Measurements from ENCODE around the gene IFNL2.
"Not testable (repeated sequence)": the region's sequence is repeated elsewhere in the genome, so short reads cannot be mapped to it uniquely, and the experiment has no call there.

DNA sequence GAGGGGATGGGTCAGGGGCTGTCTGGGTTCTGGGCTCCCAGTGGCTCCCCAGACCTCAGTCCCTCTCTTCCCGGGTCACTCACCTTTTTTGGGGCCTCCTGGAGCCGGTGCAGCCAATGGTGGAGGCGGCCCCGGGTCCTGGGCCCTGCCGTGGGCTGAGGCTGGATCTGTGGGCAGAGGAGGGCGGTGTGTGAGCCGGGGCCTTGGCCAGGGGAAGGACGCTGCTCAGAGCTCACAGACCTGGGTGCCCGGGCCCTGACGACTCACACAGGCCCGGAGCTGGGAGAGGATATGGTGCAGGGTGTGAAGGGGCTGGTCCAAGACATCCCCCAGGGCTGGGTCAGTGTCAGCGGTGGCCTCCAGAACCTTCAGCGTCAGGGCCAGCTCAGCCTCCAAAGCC, 24.5 kb upstream of the IFNL2 start:
- TF ChIP-seq, protein P1, sequence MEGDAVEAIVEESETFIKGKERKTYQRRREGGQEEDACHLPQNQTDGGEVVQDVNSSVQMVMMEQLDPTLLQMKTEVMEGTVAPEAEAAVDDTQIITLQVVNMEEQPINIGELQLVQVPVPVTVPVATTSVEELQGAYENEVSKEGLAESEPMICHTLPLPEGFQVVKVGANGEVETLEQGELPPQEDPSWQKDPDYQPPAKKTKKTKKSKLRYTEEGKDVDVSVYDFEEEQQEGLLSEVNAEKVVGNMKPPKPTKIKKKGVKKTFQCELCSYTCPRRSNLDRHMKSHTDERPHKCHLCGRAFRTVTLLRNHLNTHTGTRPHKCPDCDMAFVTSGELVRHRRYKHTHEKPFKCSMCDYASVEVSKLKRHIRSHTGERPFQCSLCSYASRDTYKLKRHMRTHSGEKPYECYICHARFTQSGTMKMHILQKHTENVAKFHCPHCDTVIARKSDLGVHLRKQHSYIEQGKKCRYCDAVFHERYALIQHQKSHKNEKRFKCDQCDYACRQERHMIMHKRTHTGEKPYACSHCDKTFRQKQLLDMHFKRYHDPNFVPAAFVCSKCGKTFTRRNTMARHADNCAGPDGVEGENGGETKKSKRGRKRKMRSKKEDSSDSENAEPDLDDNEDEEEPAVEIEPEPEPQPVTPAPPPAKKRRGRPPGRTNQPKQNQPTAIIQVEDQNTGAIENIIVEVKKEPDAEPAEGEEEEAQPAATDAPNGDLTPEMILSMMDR (IDR thresholded peaks at IDR 0.05; ENCODE audit: low read depth, low read length), result not testable (repeated sequence)
- TF ChIP-seq EZH2phosphoT487 (IDR thresholded peaks at IDR 0.05; ENCODE audit: low read depth), result not testable (repeated sequence)

Data from OCI-LY3 (cell line).